ENCODE data around the gene AP3B2. TPM values are rescaled to one million over a fixed set of nuclear protein-coding genes. Genes with fewer than 3 reads are reported as not detected.
"Not testable (repeated sequence)": the region's sequence is repeated elsewhere in the genome, so short reads cannot be mapped to it uniquely, and the experiment has no call there.

AP3B2 gene
- total RNA-seq, 4 donors from 2014 or later: 1.3 to 6.2 (median 2.4) TPM

GRCh38 chr15:82647835-82648256, 61.8 kb downstream of the AP3B2 start:
- DNase-seq (ENCODE audit: low spot score in 2 of 2): peak in 1 of 2 donors; percentile 89
- 0% methylated on average over 1 of the region's 49 CpGs; no CpG with 5 or more reads in 1 of the 2 donors for WGBS, 2 donors
- intact Hi-C loops (cut with DNase I; ENCODE audit: low total_unique reads): no loop called here
- TF ChIP-seq CTCF (IDR thresholded peaks at IDR 0.05) (no peak), POLR2A (IDR thresholded peaks at IDR 0.05) (no peak)
- peak overlapping the region; percentile 37 for H3K4me3 ChIP-seq (ENCODE audit: low read depth, poor library complexity, severe bottlenecking)

- intact Hi-C loops (cut with DNase I; ENCODE audit: low total_unique reads): no loop called here
- peak within 1 kb of the TSS; percentile 37 for H3K4me3 ChIP-seq (ENCODE audit: low read depth, poor library complexity, severe bottlenecking)
- 0 to 8% methylated on average over 5 to 20 of the region's 96 CpGs for WGBS, 2 donors
- no peak for TF ChIP-seq CTCF (IDR thresholded peaks at IDR 0.05)
- TF ChIP-seq POLR2A (IDR thresholded peaks at IDR 0.05): no peak
- peak; percentile 28 to 92 for DNase-seq (ENCODE audit: low spot score in 2 of 2)
These were observed 62.4 kb downstream of the AP3B2 start, which contains the start of gene CPEB1 for GRCh38 chr15:82647045-82647834. Gene CPEB1 (minus strand): TSS chr15:82647363. CDS start chr15:82628459, 18,904 bp downstream.

- TF ChIP-seq POLR2A (IDR thresholded peaks at IDR 0.05) (no peak), CTCF (IDR thresholded peaks at IDR 0.05) (no peak)
- no peak for DNase-seq (ENCODE audit: low spot score in 2 of 2)
- 20 to 23% methylated on average over 27 to 53 of the region's 56 CpGs for WGBS, 2 donors
- H3K4me3 ChIP-seq (ENCODE audit: low read depth, poor library complexity, severe bottlenecking): peak overlapping the region; percentile 37
- intact Hi-C loops (cut with DNase I; ENCODE audit: low total_unique reads): no loop called here
These were observed 63.2 kb downstream of the AP3B2 start for GRCh38 chr15:82646250-82647044.

- intact Hi-C loops (cut with DNase I; ENCODE audit: low total_unique reads): not testable (repeated sequence)
- 90 to 92% methylated on average over 34 of the region's 34 CpGs for WGBS, 2 donors
These were observed 64.5 kb downstream of the AP3B2 start for GRCh38 chr15:82644967-82645852.

GRCh38 chr15:82643992-82644391, 65.7 kb downstream of the AP3B2 start:
- TF ChIP-seq POLR2A (IDR thresholded peaks at IDR 0.05): no peak
- TF ChIP-seq CTCF (IDR thresholded peaks at IDR 0.05): no peak
- H3K4me3 ChIP-seq (ENCODE audit: low read depth, poor library complexity, severe bottlenecking): no peak overlapping the region
- 69 to 75% methylated on average over 3 of the region's 3 CpGs for WGBS, 2 donors
- no peak for DNase-seq (ENCODE audit: low spot score in 2 of 2)
- intact Hi-C loops (cut with DNase I; ENCODE audit: low total_unique reads): no loop called here

More at GRCh38 chr15:82644967-82645852, 64.5 kb downstream of the AP3B2 start:
- not testable (repeated sequence) for DNase-seq (ENCODE audit: low spot score in 2 of 2); H3K4me3 ChIP-seq (ENCODE audit: low read depth, poor library complexity, severe bottlenecking)
